Stimulated activated naive B cell treated with anti-CD40 and anti-IgM and Interleukin-4, amounts not matched to agents 10 μg/mL and 1 μg/mL and 100 μg/mL, for 72 hours (primary cell): ENCODE measurements around the gene ACTR3C.
A peak's percentile ranks its signal among the peaks of the same experiment; 100 is the strongest.

Experiments
- ATAC-seq, 2 donors: fragments of 150-1000 bp; cut with Tn5 transposase; replicated peaks; 2 replicates each; pipeline ENCODE4 v1.10.0; 2021; ENCODE audit warnings: moderate library complexity in 1 of 2
- DNase-seq: peaks from one replicate; pipeline ENCODE4 v3.0.0; 2021
- H3K27ac Mint-ChIP-seq: one replicate; pipeline ENCODE4 v1.8.0; 2022; ENCODE audit warnings: mild to moderate bottlenecking, mixed read lengths
- H3K27me3 Mint-ChIP-seq, 2 donors: one replicate each; pipeline ENCODE4 v1.8.0; 2022; ENCODE audit warnings: mixed read lengths in 2 of 2
- H3K36me3 Mint-ChIP-seq, 2 donors: one replicate each; pipeline ENCODE4 v1.8.0; 2022; ENCODE audit warnings: mixed read lengths in 2 of 2, mild to moderate bottlenecking in 1 of 2
- H3K4me1 Mint-ChIP-seq, 2 donors: one replicate each; pipeline ENCODE4 v1.8.0; 2022; ENCODE audit warnings: mixed read lengths in 2 of 2, mild to moderate bottlenecking in 1 of 2
- H3K4me3 Mint-ChIP-seq, 2 donors: one replicate each; pipeline ENCODE4 v1.8.0; 2022; ENCODE audit warnings: mild to moderate bottlenecking in 2 of 2, mixed read lengths in 2 of 2, moderate library complexity in 1 of 2
- H3K9me3 Mint-ChIP-seq, 2 donors: one replicate each; pipeline ENCODE4 v1.8.0; 2022; ENCODE audit warnings: mixed read lengths in 2 of 2, mild to moderate bottlenecking in 1 of 2

ACTR3C gene

GRCh38 chr7:150363872-150364271 is 40.5 kb upstream of the ACTR3C start:
- Mint-ChIP-seq H3K27me3 (peaks cover 0 to 5% of the 10 kb centered on the region in 2 donors), H3K36me3 (peaks cover 1 to 2% of the 10 kb centered on the region in 2 donors), H3K4me1 (peaks cover 51 to 83% of the 10 kb centered on the region in 2 donors), H3K9me3 (peaks cover 0 to 4% of the 10 kb centered on the region in 2 donors), H3K4me3 (peak overlapping the region; percentile 10 to 51), H3K27ac (peak overlapping the region; percentile 72)
- DNase-seq (no peak), ATAC-seq (peak; percentile 46 to 63)

DNA sequence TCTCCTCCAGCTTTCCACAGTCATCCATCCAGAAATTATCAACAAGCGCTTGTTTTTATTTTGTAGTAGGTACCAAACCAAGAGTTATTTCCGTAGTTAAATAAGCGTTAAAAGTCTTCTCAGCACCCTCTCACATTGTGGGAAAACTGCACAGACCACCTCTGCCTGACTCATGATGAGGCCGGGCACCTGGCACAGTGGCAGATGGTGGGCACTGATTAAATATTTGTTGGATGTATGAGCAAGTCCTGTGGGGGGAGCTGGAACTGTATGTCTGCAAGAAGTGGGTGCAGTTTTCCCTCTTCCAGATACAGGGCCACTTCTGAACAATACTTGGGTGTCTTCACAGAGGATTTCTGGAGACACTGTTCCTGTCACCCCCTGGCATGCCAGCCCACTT is 40.0 kb upstream of the ACTR3C start:
- ATAC-seq = no peak
- no peak overlapping the region for H3K4me3 Mint-ChIP-seq
- DNase-seq = no peak

DNA sequence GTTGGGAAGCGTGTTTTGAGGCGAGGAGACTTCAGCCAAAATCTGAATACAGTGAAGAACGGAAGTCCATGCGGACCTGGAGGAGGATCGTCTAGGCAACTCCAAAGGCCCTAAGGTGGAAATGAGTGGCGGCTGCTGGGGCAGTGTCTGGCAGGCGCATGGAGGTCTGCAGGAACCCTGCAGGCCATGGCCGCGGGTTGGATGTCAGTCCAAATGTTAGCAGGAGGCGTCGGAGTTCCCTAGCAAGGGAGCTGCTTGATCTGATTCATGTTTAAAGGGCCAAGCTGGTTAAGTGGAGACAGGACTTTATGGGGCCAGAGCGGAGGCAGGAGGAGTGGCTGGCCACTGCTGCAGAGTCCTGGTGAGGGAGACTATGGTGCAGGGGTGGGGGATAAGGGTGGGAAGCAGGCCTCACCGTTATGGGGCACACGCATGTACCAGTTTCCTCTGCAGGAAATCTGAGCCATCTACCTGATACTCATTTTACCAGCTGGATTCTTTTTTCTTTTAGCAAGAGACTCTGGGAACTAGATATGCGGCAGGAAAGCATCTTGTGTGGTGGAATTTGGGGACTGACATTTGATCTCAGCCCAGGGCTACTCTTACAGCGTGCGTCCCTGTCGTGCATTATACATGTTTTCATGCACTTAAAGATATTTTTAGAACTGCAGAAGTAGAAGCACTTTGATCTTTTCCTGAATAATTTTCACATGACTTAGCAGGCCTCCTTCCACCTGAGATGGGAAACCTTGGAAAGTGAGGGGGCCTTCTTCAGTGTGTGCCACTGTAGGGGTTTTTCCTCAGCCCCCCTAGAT is 38.7 kb upstream of the ACTR3C start:
- no peak overlapping the region for H3K4me3 Mint-ChIP-seq
- H3K36me3 Mint-ChIP-seq = peaks cover 0 to 2% of the 10 kb centered on the region in 2 donors
- H3K4me1 Mint-ChIP-seq = peaks cover 54 to 86% of the 10 kb centered on the region in 2 donors
- peaks cover 0 to 4% of the 10 kb centered on the region in 2 donors for H3K9me3 Mint-ChIP-seq
- no peak overlapping the region for H3K27ac Mint-ChIP-seq
- ATAC-seq (no peak), DNase-seq (no peak)
- peaks cover 0 to 5% of the 10 kb centered on the region in 2 donors for H3K27me3 Mint-ChIP-seq

More for the DNA sequence above, 40.0 kb upstream of the ACTR3C start:
- Mint-ChIP-seq H3K4me1 (peaks cover 51 to 86% of the 10 kb centered on the region in 2 donors), H3K27ac (peak overlapping the region; percentile 72), H3K27me3 (peaks cover 0 to 5% of the 10 kb centered on the region in 2 donors), H3K36me3 (peaks cover 0 to 2% of the 10 kb centered on the region in 2 donors), H3K9me3 (peaks cover 0 to 4% of the 10 kb centered on the region in 2 donors)

- DNase-seq (no peak), ATAC-seq (no peak)
- H3K4me3 Mint-ChIP-seq = no peak overlapping the region
- peaks cover 53 to 83% of the 10 kb centered on the region in 2 donors for H3K4me1 Mint-ChIP-seq
- H3K36me3 Mint-ChIP-seq = peaks cover 0 to 2% of the 10 kb centered on the region in 2 donors
- H3K27ac Mint-ChIP-seq = no peak overlapping the region
- H3K27me3 Mint-ChIP-seq = peaks cover 0 to 5% of the 10 kb centered on the region in 2 donors
- peaks cover 0 to 4% of the 10 kb centered on the region in 2 donors for H3K9me3 Mint-ChIP-seq
Observed at GRCh38 chr7:150361402-150361801, 38.1 kb upstream of the ACTR3C start.

DNA sequence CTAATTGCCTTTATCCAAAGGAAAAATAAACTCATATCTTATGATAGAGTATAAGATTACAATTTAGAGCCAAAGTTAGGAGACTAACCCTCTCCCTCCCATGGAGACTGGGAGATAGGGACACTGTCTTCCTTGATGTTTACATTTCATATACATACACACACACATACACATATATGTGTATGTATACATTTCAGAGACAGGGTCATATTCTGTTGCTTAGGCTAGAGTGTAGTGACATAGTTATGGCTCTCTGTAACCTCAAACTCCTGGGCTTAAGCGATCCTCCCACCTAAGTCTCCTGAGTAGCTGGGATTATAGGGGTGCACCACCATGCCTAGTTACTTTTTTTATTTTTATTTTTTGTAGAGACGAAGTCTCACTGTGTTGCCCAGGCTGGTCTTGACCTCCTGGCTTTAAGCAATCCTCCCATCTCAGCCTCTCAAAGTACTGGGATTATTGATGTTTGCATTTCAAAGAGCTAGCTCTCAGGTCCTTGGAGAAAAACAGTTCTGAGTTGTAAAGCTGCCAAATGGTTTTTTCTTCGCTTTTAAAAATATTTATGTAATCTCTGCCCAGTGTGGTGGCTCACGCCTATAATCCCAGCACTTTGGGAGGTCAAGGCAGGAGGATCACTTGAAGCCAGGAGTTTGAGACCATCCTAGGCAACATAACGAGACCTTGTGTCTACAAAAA is 37.2 kb upstream of the ACTR3C start:
- H3K4me3 Mint-ChIP-seq = no peak overlapping the region
- no peak for ATAC-seq
- H3K9me3 Mint-ChIP-seq = peaks cover 0 to 4% of the 10 kb centered on the region in 2 donors
- peaks cover 0 to 2% of the 10 kb centered on the region in 2 donors for H3K36me3 Mint-ChIP-seq
- H3K27me3 Mint-ChIP-seq = peaks cover 0 to 5% of the 10 kb centered on the region in 2 donors
- peaks cover 47 to 77% of the 10 kb centered on the region in 2 donors for H3K4me1 Mint-ChIP-seq
- peak overlapping the region; percentile 52 for H3K27ac Mint-ChIP-seq
- no peak for DNase-seq

DNA sequence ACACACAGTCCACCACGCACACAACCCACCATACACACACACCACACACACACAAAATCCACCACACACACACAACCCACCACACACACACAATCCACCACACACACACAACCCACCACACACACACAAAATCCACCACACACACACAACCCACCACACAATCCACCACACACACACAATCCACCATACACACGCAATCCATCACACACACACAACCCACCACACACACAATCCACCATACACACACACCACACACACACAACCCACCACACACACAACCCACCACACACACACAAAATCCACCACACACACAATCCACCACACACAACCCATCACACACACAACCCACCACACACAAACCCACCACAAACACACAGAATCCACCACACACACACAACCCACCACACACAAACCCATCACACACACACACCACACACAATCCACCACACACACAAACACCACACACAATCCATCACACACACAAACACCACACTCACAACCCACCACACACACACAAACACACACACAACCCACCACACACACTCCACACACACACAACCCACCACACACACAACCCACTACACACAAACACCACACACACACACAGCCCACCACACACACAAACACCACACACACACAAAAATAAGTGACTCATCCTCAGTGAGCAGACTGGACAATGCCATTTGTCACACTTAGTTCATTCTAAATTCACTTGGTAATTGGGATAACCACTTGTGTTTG is 36.4 kb upstream of the ACTR3C start:
- Mint-ChIP-seq H3K27ac (peak overlapping the region; percentile 52), H3K4me1 (peaks cover 44 to 70% of the 10 kb centered on the region in 2 donors), H3K9me3 (peaks cover 0 to 4% of the 10 kb centered on the region in 2 donors), H3K4me3 (no peak overlapping the region), H3K36me3 (peaks cover 0 to 2% of the 10 kb centered on the region in 2 donors), H3K27me3 (peaks cover 0 to 5% of the 10 kb centered on the region in 2 donors)
- DNase-seq (no peak), ATAC-seq (no peak)

GRCh38 chr7:150358988-150359621 is 35.8 kb upstream of the ACTR3C start:
- Mint-ChIP-seq H3K9me3 (peaks cover 0 to 4% of the 10 kb centered on the region in 2 donors), H3K4me3 (no peak overlapping the region), H3K27ac (no peak overlapping the region), H3K36me3 (peaks cover 0 to 2% of the 10 kb centered on the region in 2 donors), H3K4me1 (peaks cover 41 to 65% of the 10 kb centered on the region in 2 donors), H3K27me3 (peaks cover 0 to 5% of the 10 kb centered on the region in 2 donors)
- no peak for ATAC-seq
- no peak for DNase-seq

- Mint-ChIP-seq H3K27ac (no peak overlapping the region), H3K4me3 (no peak overlapping the region), H3K36me3 (peaks cover 0 to 2% of the 10 kb centered on the region in 2 donors), H3K9me3 (peaks cover 0 to 4% of the 10 kb centered on the region in 2 donors), H3K4me1 (peaks cover 35 to 59% of the 10 kb centered on the region in 2 donors), H3K27me3 (peaks cover 0 to 5% of the 10 kb centered on the region in 2 donors)
- DNase-seq = no peak
- no peak for ATAC-seq
Observed at GRCh38 chr7:150358433-150358832, 35.1 kb upstream of the ACTR3C start.

GRCh38 chr7:150357771-150358427 is 34.6 kb upstream of the ACTR3C start:
- H3K9me3 Mint-ChIP-seq = peaks cover 0 to 4% of the 10 kb centered on the region in 2 donors
- DNase-seq (no peak), ATAC-seq (peak; percentile 34 to 44)
- H3K4me1 Mint-ChIP-seq = peaks cover 29 to 53% of the 10 kb centered on the region in 2 donors
- H3K4me3 Mint-ChIP-seq = peak overlapping the region in 1 of 2 donors; percentile 72
- H3K27ac Mint-ChIP-seq = no peak overlapping the region
- peaks cover 0 to 2% of the 10 kb centered on the region in 2 donors for H3K36me3 Mint-ChIP-seq
- H3K27me3 Mint-ChIP-seq = peaks cover 0 to 5% of the 10 kb centered on the region in 2 donors

- peak overlapping the region; percentile 91 for H3K27ac Mint-ChIP-seq
- H3K9me3 Mint-ChIP-seq = peaks cover 0 to 4% of the 10 kb centered on the region in 2 donors
- peak overlapping the region; percentile 62 to 72 for H3K4me3 Mint-ChIP-seq
- peaks cover 25 to 47% of the 10 kb centered on the region in 2 donors for H3K4me1 Mint-ChIP-seq
- DNase-seq = no peak
- peak; percentile 71 to 78 for ATAC-seq
- peaks cover 0 to 5% of the 10 kb centered on the region in 2 donors for H3K27me3 Mint-ChIP-seq
- peaks cover 0 to 2% of the 10 kb centered on the region in 2 donors for H3K36me3 Mint-ChIP-seq
Observed at GRCh38 chr7:150357270-150357669, 33.9 kb upstream of the ACTR3C start.

DNA sequence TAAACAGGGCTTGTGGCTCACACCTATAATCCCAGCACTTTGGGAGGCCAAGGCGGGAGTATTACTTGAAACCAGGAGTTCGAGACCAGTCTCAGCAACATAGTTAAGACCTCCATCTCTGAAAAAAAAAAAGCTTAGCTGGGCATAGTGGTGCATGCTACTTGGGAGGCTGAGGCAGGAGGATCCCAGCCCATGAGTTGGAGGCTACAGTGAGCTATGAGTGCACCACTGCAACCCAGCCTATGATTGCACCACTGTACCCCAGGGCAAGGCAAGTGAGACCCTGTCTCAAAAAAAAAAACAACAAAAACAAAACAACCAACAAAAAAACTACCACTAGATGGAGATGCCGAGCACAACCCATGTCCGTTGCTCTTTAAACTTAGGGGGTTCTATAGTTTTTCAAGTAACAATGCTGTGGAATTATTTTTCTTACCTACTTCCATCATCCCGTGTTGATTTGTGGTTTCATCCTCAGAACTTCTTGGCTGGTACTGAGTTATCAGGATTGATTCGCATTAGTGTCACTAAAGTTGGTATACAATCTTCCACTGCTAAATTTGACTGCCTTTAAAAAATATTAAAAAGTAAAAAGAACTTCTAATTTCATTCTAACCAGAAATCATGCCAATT is 33.0 kb upstream of the ACTR3C start:
- Mint-ChIP-seq H3K9me3 (peaks cover 0 to 4% of the 10 kb centered on the region in 2 donors), H3K27ac (no peak overlapping the region), H3K4me1 (peaks cover 19 to 38% of the 10 kb centered on the region in 2 donors), H3K4me3 (no peak overlapping the region), H3K27me3 (peaks cover 0 to 5% of the 10 kb centered on the region in 2 donors), H3K36me3 (peaks cover 0 to 2% of the 10 kb centered on the region in 2 donors)
- DNase-seq = no peak
- ATAC-seq = peak; percentile 30 to 40

DNA sequence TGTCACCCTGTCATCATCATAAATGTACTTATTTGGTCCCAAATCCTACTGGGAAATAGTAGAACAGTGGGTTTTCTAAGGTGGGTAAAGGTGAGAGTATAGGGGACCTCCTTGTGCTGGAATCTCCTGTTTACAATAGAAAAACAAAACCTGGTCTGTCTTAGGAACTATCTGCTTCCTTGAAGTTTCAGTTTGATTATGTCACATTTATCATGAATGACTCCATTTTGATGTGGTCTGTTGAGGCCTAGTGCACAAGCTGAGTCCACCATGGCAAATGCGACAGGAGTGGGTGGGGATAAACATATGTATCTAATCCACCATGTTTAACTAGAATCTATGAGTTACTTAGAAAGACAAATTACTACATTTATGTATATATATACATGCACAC is 32.3 kb upstream of the ACTR3C start:
- DNase-seq (no peak), ATAC-seq (no peak)
- no peak overlapping the region for H3K4me3 Mint-ChIP-seq
- peaks cover 0 to 2% of the 10 kb centered on the region in 2 donors for H3K36me3 Mint-ChIP-seq
- peaks cover 0 to 4% of the 10 kb centered on the region in 2 donors for H3K9me3 Mint-ChIP-seq
- H3K27ac Mint-ChIP-seq = no peak overlapping the region
- H3K27me3 Mint-ChIP-seq = peaks cover 0 to 5% of the 10 kb centered on the region in 2 donors
- H3K4me1 Mint-ChIP-seq = peaks cover 18 to 36% of the 10 kb centered on the region in 2 donors
